CD4-positive, CD25-positive, alpha-beta regulatory T cell (primary cell): ENCODE measurements around the gene MPZL3. TPM values are rescaled to one million over a fixed set of nuclear protein-coding genes. Genes with fewer than 3 reads are reported as not detected.

Experiments
- ATAC-seq, 2 donors: fragments of 150-1000 bp; cut with Tn5 transposase; one replicate each; pipeline ENCODE4 v1.10.0; 2021; ENCODE audit warnings: low read depth in 2 of 2, moderate number of reproducible peaks in 2 of 2, moderate library complexity in 1 of 2
- DNase-seq, 3 donors: peaks; one replicate each; pipeline versions ENCODE4 v3.0.0 to v3.0.0-alpha.2; 2012 to 2022; ENCODE audit warnings: mixed read lengths in 1 of 3
- H3K27ac ChIP-seq: one replicate; pipeline ENCODE4 v1.7.0; 2013; ENCODE audit warnings: mild to moderate bottlenecking, low read length; ENCODE audit not compliant: insufficient read depth, poor library complexity, severe bottlenecking
- H3K27me3 ChIP-seq: one replicate; pipeline ENCODE4 v1.7.0; 2013; ENCODE audit warnings: low read length; ENCODE audit not compliant: control insufficient read depth, insufficient read depth
- H3K36me3 ChIP-seq: one replicate; pipeline ENCODE4 v1.7.0; 2013; ENCODE audit warnings: mild to moderate bottlenecking, low read length, moderate library complexity; ENCODE audit not compliant: control insufficient read depth, insufficient read depth
- H3K4me1 ChIP-seq: 2 replicates; pipeline ENCODE4 v1.7.0; 2013; ENCODE audit warnings: mild to moderate bottlenecking, low read length; ENCODE audit not compliant: insufficient read depth, control insufficient read depth, poor library complexity, severe bottlenecking
- H3K4me3 ChIP-seq: one replicate; pipeline ENCODE4 v1.7.0; 2013; ENCODE audit warnings: low read depth, mild to moderate bottlenecking, low read length, moderate library complexity
- H3K9me3 ChIP-seq, 2 experiments: 1 replicate in 1 of 2; 2 replicates in 1 of 2; pipeline ENCODE4 v1.7.0; 2013; ENCODE audit warnings: low read length in 2 of 2, mild to moderate bottlenecking in 1 of 2, moderate library complexity in 1 of 2; ENCODE audit not compliant: control insufficient read depth in 2 of 2
- H3K27ac Mint-ChIP-seq, 3 donors: one replicate each; pipeline ENCODE4 v1.8.0; 2020 to 2022; ENCODE audit warnings: mild to moderate bottlenecking in 3 of 3, mixed read lengths in 3 of 3, moderate library complexity in 2 of 3
- H3K27me3 Mint-ChIP-seq: one replicate; pipeline ENCODE4 v1.8.0; 2022; ENCODE audit warnings: mild to moderate bottlenecking, mixed read lengths
- H3K36me3 Mint-ChIP-seq: one replicate; pipeline ENCODE4 v1.8.0; 2020; ENCODE audit warnings: mixed read lengths
- H3K4me1 Mint-ChIP-seq, 4 donors: one replicate each; pipeline ENCODE4 v1.8.0; 2020 to 2022; ENCODE audit warnings: mixed read lengths in 4 of 4, mild to moderate bottlenecking in 1 of 4
- H3K4me3 Mint-ChIP-seq, 4 donors: one replicate each; pipeline ENCODE4 v1.8.0; 2020 to 2022; ENCODE audit warnings: mild to moderate bottlenecking in 4 of 4, mixed read lengths in 4 of 4, moderate library complexity in 3 of 4
- H3K9me3 Mint-ChIP-seq, 7 donors: one replicate each; pipeline ENCODE4 v1.8.0; 2020 to 2022; ENCODE audit warnings: mixed read lengths in 7 of 7, mild to moderate bottlenecking in 3 of 7, moderate library complexity in 2 of 7
- polyA plus RNA-seq, 4 donors: library from polyadenylated mRNA; unstranded; fragments of 300-500 nt; fragmentation: Illumina TruSeq; gene quantifications; one replicate each; pipeline ENCODE4 v1.2.3, GENCODE V29; 2021
- total RNA-seq: library from RNA; stranded (reverse); gene quantifications from one replicate; pipeline ENCODE4 v1.2.3, GENCODE V29; 2022

Gene MPZL3
- total and polyA plus RNA-seq, 5 donors from 2014 or later, result 4.5 to 16.1 (median 6.3) TPM

GRCh38 chr11:118263695-118264568 lies 11.8 kb upstream of the MPZL3 start, which contains the start of gene MPZL2:
TSS of gene MPZL2 (minus strand) at chr11:118264297. CDS start at chr11:118264153, 144 bp downstream.
- Histone ChIP-seq H3K4me1 (peaks cover 10% of the 10 kb centered on the region), H3K27ac (no peak within 1 kb of the TSS), H3K36me3 (no peaks in the 10 kb centered on the region), H3K4me3 (peak within 1 kb of the TSS; percentile 51), H3K9me3 (no peaks in the 10 kb centered on the region), H3K27me3 (peaks cover 4% of the 10 kb centered on the region)
- peak within 1 kb of the TSS; percentile 20 to 90 (median 80) for H3K4me3 Mint-ChIP-seq
- peaks cover 0 to 24% (median 14%) of the 10 kb centered on the region in 4 donors for H3K4me1 Mint-ChIP-seq
- H3K36me3 Mint-ChIP-seq, result no peaks in the 10 kb centered on the region
- H3K27ac Mint-ChIP-seq, result peak within 1 kb of the TSS; percentile 67 to 92 (median 73)
- DNase-seq (peak in 1 of 3 donors; percentile 34), ATAC-seq (peak; percentile 43 to 62)
- peaks cover 26% of the 10 kb centered on the region for H3K27me3 Mint-ChIP-seq
- H3K9me3 Mint-ChIP-seq, result no peaks in the 10 kb centered on the region

GRCh38 chr11:118263112-118263511 lies 10.9 kb upstream of the MPZL3 start:
- Mint-ChIP-seq H3K36me3 (no peaks in the 10 kb centered on the region), H3K4me3 (peak overlapping the region in 1 of 4 donors; percentile 20), H3K27ac (peak overlapping the region in 2 of 3 donors; percentile 42 to 73), H3K9me3 (no peaks in the 10 kb centered on the region), H3K27me3 (peaks cover 20% of the 10 kb centered on the region), H3K4me1 (peaks cover 0 to 24% (median 14%) of the 10 kb centered on the region in 4 donors)
- Histone ChIP-seq H3K36me3 (no peaks in the 10 kb centered on the region), H3K27ac (no peak overlapping the region), H3K4me3 (peak overlapping the region; percentile 51), H3K4me1 (peaks cover 10% of the 10 kb centered on the region), H3K27me3 (peaks cover 2% of the 10 kb centered on the region), H3K9me3 (no peaks in the 10 kb centered on the region)
- ATAC-seq (no peak), DNase-seq (no peak)

GRCh38 chr11:118260353-118260752 lies 8.2 kb upstream of the MPZL3 start:
- H3K36me3 Mint-ChIP-seq, result peaks cover 5% of the 10 kb centered on the region
- H3K4me1 Mint-ChIP-seq, result peaks cover 0 to 19% (median 14%) of the 10 kb centered on the region in 4 donors

GRCh38 chr11:118259138-118259537 lies 7.0 kb upstream of the MPZL3 start:
- DNase-seq (no peak), ATAC-seq (no peak)
- Histone ChIP-seq H3K27ac (no peak overlapping the region), H3K9me3 (no peaks in the 10 kb centered on the region), H3K4me1 (peaks cover 8% of the 10 kb centered on the region), H3K27me3 (no peaks in the 10 kb centered on the region), H3K36me3 (no peaks in the 10 kb centered on the region), H3K4me3 (no peak overlapping the region)
- peaks cover 0 to 18% (median 12%) of the 10 kb centered on the region in 4 donors for H3K4me1 Mint-ChIP-seq
- H3K27ac Mint-ChIP-seq, result no peak overlapping the region
- no peaks in the 10 kb centered on the region for H3K9me3 Mint-ChIP-seq
- H3K36me3 Mint-ChIP-seq, result peaks cover 5% of the 10 kb centered on the region
- H3K27me3 Mint-ChIP-seq, result peaks cover 3% of the 10 kb centered on the region
- no peak overlapping the region for H3K4me3 Mint-ChIP-seq

More at GRCh38 chr11:118260353-118260752, 8.2 kb upstream of the MPZL3 start:
- Mint-ChIP-seq H3K4me3 (no peak overlapping the region), H3K27me3 (peaks cover 13% of the 10 kb centered on the region), H3K27ac (peak overlapping the region in 1 of 3 donors; percentile 25), H3K9me3 (no peaks in the 10 kb centered on the region)
- no peak overlapping the region for H3K4me3 ChIP-seq
- no peaks in the 10 kb centered on the region for H3K36me3 ChIP-seq
- H3K27ac ChIP-seq, result no peak overlapping the region
- peaks cover 10% of the 10 kb centered on the region for H3K4me1 ChIP-seq
- no peaks in the 10 kb centered on the region for H3K9me3 ChIP-seq
- ATAC-seq (no peak), DNase-seq (no peak)
- H3K27me3 ChIP-seq, result no peaks in the 10 kb centered on the region

- Mint-ChIP-seq H3K9me3 (no peaks in the 10 kb centered on the region), H3K27me3 (no peaks in the 10 kb centered on the region), H3K36me3 (peaks cover 5% of the 10 kb centered on the region), H3K4me1 (peaks cover 0 to 11% (median 6%) of the 10 kb centered on the region in 4 donors), H3K4me3 (peak overlapping the region in 1 of 4 donors; percentile 35), H3K27ac (no peak overlapping the region)
- no peak overlapping the region for H3K4me3 ChIP-seq
- H3K9me3 ChIP-seq, result no peaks in the 10 kb centered on the region
- peak in 2 of 3 donors; percentile 23 to 51 for DNase-seq
- H3K4me1 ChIP-seq, result peaks cover under 1% of the 10 kb centered on the region
- H3K36me3 ChIP-seq, result no peaks in the 10 kb centered on the region
- no peak overlapping the region for H3K27ac ChIP-seq
- no peaks in the 10 kb centered on the region for H3K27me3 ChIP-seq
- ATAC-seq, result no peak
These were observed 6.2 kb upstream of the MPZL3 start for GRCh38 chr11:118258410-118258809.

- Histone ChIP-seq H3K4me1 (peaks cover 27% of the 10 kb centered on the region), H3K9me3 (no peaks in the 10 kb centered on the region), H3K27ac (peak overlapping the region; percentile 95), H3K4me3 (peak overlapping the region; percentile 97), H3K36me3 (no peaks in the 10 kb centered on the region), H3K27me3 (no peaks in the 10 kb centered on the region)
- Mint-ChIP-seq H3K4me1 (peaks cover 22 to 42% (median 36%) of the 10 kb centered on the region in 4 donors), H3K4me3 (peak overlapping the region; percentile 96 to 100 (median 99)), H3K27me3 (peaks cover 6% of the 10 kb centered on the region), H3K9me3 (no peaks in the 10 kb centered on the region), H3K27ac (peak overlapping the region; percentile 99 to 100 (median 100)), H3K36me3 (peaks cover 6% of the 10 kb centered on the region)
- ATAC-seq, result no peak
- DNase-seq, result no peak
These were observed 523 bp upstream of the MPZL3 start for GRCh38 chr11:118252688-118253087.

GRCh38 chr11:118247041-118247440 lies 5.1 kb downstream of the MPZL3 start:
- peak; percentile 40 to 51 for ATAC-seq
- H3K27me3 ChIP-seq, result no peaks in the 10 kb centered on the region
- Mint-ChIP-seq H3K27me3 (peaks cover 1% of the 10 kb centered on the region), H3K4me3 (peak overlapping the region in 1 of 4 donors; percentile 30), H3K36me3 (peaks cover 18% of the 10 kb centered on the region), H3K27ac (peak overlapping the region; percentile 15 to 76 (median 43)), H3K9me3 (peaks cover 0 to 1% (median 0%) of the 10 kb centered on the region in 7 donors), H3K4me1 (peaks cover 48 to 75% (median 61%) of the 10 kb centered on the region in 4 donors)
- peaks cover 31% of the 10 kb centered on the region for H3K4me1 ChIP-seq
- DNase-seq, result no peak
- no peaks in the 10 kb centered on the region for H3K36me3 ChIP-seq
- H3K9me3 ChIP-seq, result no peaks in the 10 kb centered on the region
- H3K27ac ChIP-seq, result peak overlapping the region; percentile 43
- H3K4me3 ChIP-seq, result no peak overlapping the region
